Immature natural killer cell (primary cell): Measurements from ENCODE around the gene MRPS5. TPM values are rescaled to one million over a fixed set of nuclear protein-coding genes. Genes with fewer than 3 reads are reported as not detected.
"Not testable (repeated sequence)": the region's sequence is repeated elsewhere in the genome, so short reads cannot be mapped to it uniquely, and the experiment has no call there.

ENCODE experiments used
- DNase-seq, 3 donors: peaks; one replicate each; pipeline ENCODE4 v3.0.0; 2022; ENCODE audit warnings: mixed read lengths in 1 of 3
- H3K27ac Mint-ChIP-seq, 6 donors: one replicate each; pipeline ENCODE4 v1.8.0; 2020; ENCODE audit warnings: mixed read lengths in 6 of 6, mild to moderate bottlenecking in 5 of 6, inconsistent platforms in 4 of 6, moderate library complexity in 3 of 6
- H3K27me3 Mint-ChIP-seq, 3 donors: one replicate each; pipeline ENCODE4 v1.8.0; 2020 to 2021; ENCODE audit warnings: low read depth in 3 of 3, mild to moderate bottlenecking in 3 of 3, mixed read lengths in 3 of 3, moderate library complexity in 3 of 3, inconsistent platforms in 1 of 3
- H3K36me3 Mint-ChIP-seq, 3 donors: one replicate each; pipeline ENCODE4 v1.8.0; 2020; ENCODE audit warnings: mixed read lengths in 3 of 3, inconsistent platforms in 2 of 3, mild to moderate bottlenecking in 2 of 3
- H3K4me1 Mint-ChIP-seq, 2 donors: one replicate each; pipeline ENCODE4 v1.8.0; 2020; ENCODE audit warnings: inconsistent platforms in 2 of 2, mild to moderate bottlenecking in 2 of 2, mixed read lengths in 2 of 2, moderate library complexity in 1 of 2
- H3K4me3 Mint-ChIP-seq, 5 donors: one replicate each; pipeline ENCODE4 v1.8.0; 2020; ENCODE audit warnings: mild to moderate bottlenecking in 5 of 5, mixed read lengths in 5 of 5, inconsistent platforms in 3 of 5, moderate library complexity in 3 of 5
- H3K9me3 Mint-ChIP-seq, 6 donors: one replicate each; pipeline ENCODE4 v1.8.0; 2020; ENCODE audit warnings: mild to moderate bottlenecking in 6 of 6, mixed read lengths in 6 of 6, inconsistent platforms in 4 of 6, moderate library complexity in 3 of 6
- polyA plus RNA-seq, 3 donors: library from polyadenylated mRNA; unstranded; fragments of 300-500 nt; fragmentation: Illumina TruSeq; gene quantifications; one replicate each; pipeline ENCODE4 v1.2.3, GENCODE V29; 2021

Gene MRPS5
- polyA plus RNA-seq, 3 donors from 2014 or later, result 26.9 to 35.0 (median 30.5) TPM

DNA sequence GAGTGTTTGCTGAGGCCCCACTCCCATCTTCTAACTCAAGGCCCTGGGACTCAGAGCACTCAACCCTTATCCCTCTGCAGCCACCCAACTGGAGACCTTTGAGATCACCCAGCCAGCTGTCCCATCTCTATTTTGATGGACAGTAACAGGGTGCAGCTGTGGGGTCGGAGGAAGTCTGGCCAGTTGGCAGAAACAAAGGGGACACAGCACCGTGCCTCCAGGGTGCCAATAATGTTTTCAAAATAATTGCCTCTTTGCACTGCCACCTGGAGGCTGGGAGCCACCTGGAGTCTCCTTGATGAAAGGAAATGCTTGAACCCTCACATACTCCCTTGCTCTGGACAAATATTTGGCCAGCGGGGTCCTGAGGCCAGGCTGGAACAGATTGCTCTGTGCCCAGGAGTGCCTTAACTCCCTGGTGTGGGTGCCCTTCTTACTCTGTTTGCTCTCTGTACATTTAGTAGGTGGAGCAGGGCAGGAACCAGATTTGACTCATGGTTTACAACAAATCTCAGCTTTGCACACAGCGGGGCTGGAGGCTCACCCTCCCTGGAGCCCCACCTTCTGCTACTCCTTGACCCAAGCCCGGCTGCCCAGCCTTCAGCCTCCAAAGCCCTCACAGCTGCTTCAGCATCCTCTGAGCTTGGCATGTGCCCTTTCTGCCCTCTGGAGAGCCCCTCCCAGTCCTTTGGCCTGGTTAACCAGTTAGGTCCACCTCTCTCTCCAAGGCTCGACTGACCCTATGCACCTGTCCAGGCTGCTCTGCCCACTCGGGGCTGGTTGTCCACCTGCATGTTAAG lies 78.9 kb downstream of the MRPS5 start:
- Mint-ChIP-seq H3K36me3 (peaks cover 0 to 3% (median 0%) of the 10 kb centered on the region in 3 donors), H3K4me3 (no peak overlapping the region), H3K4me1 (no peaks in the 10 kb centered on the region), H3K27ac (no peak overlapping the region), H3K27me3 (peaks cover 4 to 10% (median 6%) of the 10 kb centered on the region in 3 donors), H3K9me3 (no peaks in the 10 kb centered on the region)
- DNase-seq, result no peak

DNA sequence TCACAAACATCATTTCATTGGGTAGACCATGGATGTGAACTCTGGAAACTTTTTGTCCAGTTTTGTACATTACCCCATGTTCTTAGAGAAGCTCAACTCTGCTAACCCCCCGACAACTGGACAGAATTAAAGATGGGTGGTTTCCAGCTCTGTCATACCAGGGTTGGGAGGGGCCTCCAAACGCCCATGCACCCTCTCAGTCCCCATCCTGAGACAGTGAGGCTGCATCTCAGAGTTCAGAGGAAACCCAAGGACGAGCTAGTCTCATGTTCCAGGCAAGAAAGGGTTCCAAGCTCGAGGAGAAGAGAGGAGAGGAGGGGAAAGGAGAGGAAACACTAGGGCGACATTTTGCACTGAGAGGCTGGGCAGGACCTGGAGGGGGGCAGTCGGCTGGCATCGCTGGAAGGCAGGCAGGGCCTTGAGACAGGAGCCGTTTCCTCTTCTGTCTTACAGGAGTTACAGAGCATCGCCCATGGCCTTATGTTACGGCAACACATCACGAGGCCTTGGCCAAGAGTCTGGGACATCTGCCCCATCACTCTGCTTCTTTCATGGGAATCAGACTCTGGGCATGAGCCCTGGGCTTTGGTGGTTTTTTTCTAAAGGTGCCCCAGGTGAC lies 79.7 kb downstream of the MRPS5 start:
- H3K36me3 Mint-ChIP-seq, result peaks cover 0 to 4% (median 3%) of the 10 kb centered on the region in 3 donors
- H3K27me3 Mint-ChIP-seq, result peaks cover 4 to 10% (median 6%) of the 10 kb centered on the region in 3 donors
- no peak overlapping the region for H3K4me3 Mint-ChIP-seq
- H3K4me1 Mint-ChIP-seq, result peaks cover 0 to under 1% of the 10 kb centered on the region in 2 donors
- no peak overlapping the region for H3K27ac Mint-ChIP-seq
- peaks cover 0 to 3% (median 0%) of the 10 kb centered on the region in 6 donors for H3K9me3 Mint-ChIP-seq
- no peak for DNase-seq

- Mint-ChIP-seq H3K4me3 (no peak overlapping the region), H3K9me3 (peaks cover 0 to 6% (median 1%) of the 10 kb centered on the region in 6 donors), H3K4me1 (peaks cover 0 to 6% of the 10 kb centered on the region in 2 donors), H3K27ac (no peak overlapping the region), H3K27me3 (peaks cover 2 to 8% (median 5%) of the 10 kb centered on the region in 3 donors), H3K36me3 (peaks cover 0 to 4% (median 3%) of the 10 kb centered on the region in 3 donors)
- DNase-seq, result no peak
These were observed 80.4 kb downstream of the MRPS5 start for GRCh38 chr2:95041060-95041823.

GRCh38 chr2:95040426-95040825 lies 81.2 kb downstream of the MRPS5 start:
- H3K9me3 Mint-ChIP-seq, result peaks cover 0 to 6% (median 1%) of the 10 kb centered on the region in 6 donors
- H3K27me3 Mint-ChIP-seq, result peaks cover 2 to 8% (median 5%) of the 10 kb centered on the region in 3 donors
- no peak overlapping the region for H3K4me3 Mint-ChIP-seq
- DNase-seq, result no peak
- H3K36me3 Mint-ChIP-seq, result peaks cover 0 to 4% (median 3%) of the 10 kb centered on the region in 3 donors
- peaks cover 0 to 6% of the 10 kb centered on the region in 2 donors for H3K4me1 Mint-ChIP-seq
- no peak overlapping the region for H3K27ac Mint-ChIP-seq

- Mint-ChIP-seq H3K27ac (no peak overlapping the region), H3K9me3 (peaks cover 0 to 6% (median 1%) of the 10 kb centered on the region in 6 donors), H3K4me1 (peaks cover 0 to 6% of the 10 kb centered on the region in 2 donors), H3K4me3 (no peak overlapping the region), H3K36me3 (peaks cover 0 to 4% (median 2%) of the 10 kb centered on the region in 3 donors), H3K27me3 (peaks cover 2 to 8% (median 5%) of the 10 kb centered on the region in 3 donors)
- no peak for DNase-seq
These were observed 81.6 kb downstream of the MRPS5 start for GRCh38 chr2:95039978-95040377.

- H3K27ac Mint-ChIP-seq, result no peak overlapping the region
- H3K4me1 Mint-ChIP-seq, result peaks cover 0 to 6% of the 10 kb centered on the region in 2 donors
- H3K27me3 Mint-ChIP-seq, result peaks cover 2 to 6% (median 5%) of the 10 kb centered on the region in 3 donors
- peaks cover 0 to 6% (median 1%) of the 10 kb centered on the region in 6 donors for H3K9me3 Mint-ChIP-seq
- no peak for DNase-seq
- peaks cover 0 to 4% (median 0%) of the 10 kb centered on the region in 3 donors for H3K36me3 Mint-ChIP-seq
- no peak overlapping the region for H3K4me3 Mint-ChIP-seq
These were observed 82.2 kb downstream of the MRPS5 start for GRCh38 chr2:95039363-95039762.

- Mint-ChIP-seq H3K9me3 (peaks cover 0 to 6% (median 1%) of the 10 kb centered on the region in 6 donors), H3K27me3 (peaks cover 2 to 5% (median 5%) of the 10 kb centered on the region in 3 donors), H3K27ac (no peak overlapping the region), H3K36me3 (peaks cover 0 to 4% (median 0%) of the 10 kb centered on the region in 3 donors), H3K4me1 (peaks cover 0 to 6% of the 10 kb centered on the region in 2 donors), H3K4me3 (no peak overlapping the region)
- DNase-seq, result no peak
These were observed 82.8 kb downstream of the MRPS5 start for GRCh38 chr2:95038635-95039298.

- not testable (repeated sequence) for H3K36me3 Mint-ChIP-seq, H3K4me3 Mint-ChIP-seq, H3K4me1 Mint-ChIP-seq, DNase-seq, H3K9me3 Mint-ChIP-seq, H3K27me3 Mint-ChIP-seq
- H3K27ac Mint-ChIP-seq, result peak overlapping the region in 2 of 6 donors; percentile 51 to 78
These were observed 83.6 kb downstream of the MRPS5 start for GRCh38 chr2:95037841-95038585.

DNA sequence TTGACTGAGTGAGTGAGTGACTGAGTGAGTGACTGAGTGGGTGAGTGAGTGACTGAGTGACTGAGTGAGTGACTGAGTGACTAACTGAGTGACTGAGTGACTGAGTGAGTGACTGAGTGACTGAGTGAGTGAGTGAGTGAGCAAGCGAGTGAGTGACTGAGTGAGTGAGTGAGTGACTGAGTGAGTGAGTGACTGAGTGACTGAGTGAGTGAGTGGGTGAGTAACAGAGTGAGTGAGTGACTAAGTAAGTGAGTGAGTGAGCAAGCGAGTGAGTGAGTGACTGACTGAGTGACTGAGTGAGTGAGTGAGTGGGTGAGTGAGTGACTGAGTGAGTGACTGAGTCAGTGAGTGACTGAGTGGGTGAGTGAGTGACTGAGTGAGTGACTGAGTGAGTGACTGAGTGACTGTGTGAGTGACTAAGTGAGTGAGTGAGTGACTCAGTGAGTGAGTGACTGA lies 84.2 kb downstream of the MRPS5 start:
- Mint-ChIP-seq H3K36me3 (peaks cover 0 to 4% (median 0%) of the 10 kb centered on the region in 3 donors), H3K27ac (peak overlapping the region in 1 of 6 donors; percentile 78), H3K4me3 (no peak overlapping the region), H3K27me3 (peaks cover 5% of the 10 kb centered on the region in 3 donors), H3K9me3 (peaks cover 0 to 6% (median 1%) of the 10 kb centered on the region in 6 donors), H3K4me1 (peaks cover 0 to 6% of the 10 kb centered on the region in 2 donors)
- DNase-seq, result no peak

GRCh38 chr2:95036596-95037383 lies 84.8 kb downstream of the MRPS5 start:
- Mint-ChIP-seq H3K9me3 (peaks cover 0 to 6% (median 1%) of the 10 kb centered on the region in 6 donors), H3K4me3 (peak overlapping the region in 1 of 5 donors; percentile 9), H3K4me1 (peaks cover 0 to 6% of the 10 kb centered on the region in 2 donors), H3K27me3 (peaks cover 5% of the 10 kb centered on the region in 3 donors), H3K36me3 (peaks cover 0 to 4% (median 0%) of the 10 kb centered on the region in 3 donors), H3K27ac (no peak overlapping the region)
- DNase-seq, result no peak
